ENCODE measurements around the gene COG7.
"Not testable (repeated sequence)": the region's sequence is repeated elsewhere in the genome, so short reads cannot be mapped to it uniquely, and the experiment has no call there.

Gene COG7

DNA sequence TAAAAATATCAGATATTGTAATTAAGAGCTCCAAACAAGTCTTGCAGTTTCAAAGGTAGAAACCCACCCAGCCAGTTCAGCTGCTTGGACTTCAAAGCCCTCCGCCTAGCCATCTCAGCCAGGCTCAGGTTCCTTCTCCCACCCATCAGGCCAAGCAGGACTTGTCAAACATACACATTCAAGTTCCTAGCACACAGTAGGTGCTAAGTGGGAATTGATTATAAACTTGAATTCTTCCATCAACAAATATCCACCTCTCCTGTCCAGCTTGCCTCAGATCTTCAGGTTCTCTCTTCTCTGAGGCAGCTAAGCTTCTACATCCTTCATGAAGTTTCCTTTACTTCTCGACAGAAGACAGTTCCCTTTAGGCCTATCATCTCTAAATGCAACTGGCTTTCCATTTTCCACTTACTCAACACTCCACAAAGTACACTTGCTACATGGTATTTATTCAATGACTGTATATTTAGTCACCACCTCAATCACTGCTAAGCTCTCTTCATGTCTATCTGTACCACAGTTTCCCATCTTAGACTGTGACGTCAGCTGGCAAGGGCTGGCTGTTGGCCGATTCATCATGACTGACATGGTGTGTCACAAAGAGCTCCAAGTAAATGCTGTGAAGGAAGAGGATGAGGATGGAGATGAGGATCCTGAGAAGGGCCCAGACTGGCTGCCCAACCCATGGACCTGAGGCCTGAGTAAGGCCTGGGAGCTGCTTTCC, 13.3 kb upstream of the COG7 start:
- no peak for DNase-seq

- no peak for DNase-seq
Measured at GRCh38 chr16:23465179-23465578, 12.2 kb upstream of the COG7 start.

GRCh38 chr16:23464196-23464595, 11.2 kb upstream of the COG7 start:
- no peak for DNase-seq

GRCh38 chr16:23462994-23463393, 10.0 kb upstream of the COG7 start:
- DNase-seq, result not testable (repeated sequence)

DNA sequence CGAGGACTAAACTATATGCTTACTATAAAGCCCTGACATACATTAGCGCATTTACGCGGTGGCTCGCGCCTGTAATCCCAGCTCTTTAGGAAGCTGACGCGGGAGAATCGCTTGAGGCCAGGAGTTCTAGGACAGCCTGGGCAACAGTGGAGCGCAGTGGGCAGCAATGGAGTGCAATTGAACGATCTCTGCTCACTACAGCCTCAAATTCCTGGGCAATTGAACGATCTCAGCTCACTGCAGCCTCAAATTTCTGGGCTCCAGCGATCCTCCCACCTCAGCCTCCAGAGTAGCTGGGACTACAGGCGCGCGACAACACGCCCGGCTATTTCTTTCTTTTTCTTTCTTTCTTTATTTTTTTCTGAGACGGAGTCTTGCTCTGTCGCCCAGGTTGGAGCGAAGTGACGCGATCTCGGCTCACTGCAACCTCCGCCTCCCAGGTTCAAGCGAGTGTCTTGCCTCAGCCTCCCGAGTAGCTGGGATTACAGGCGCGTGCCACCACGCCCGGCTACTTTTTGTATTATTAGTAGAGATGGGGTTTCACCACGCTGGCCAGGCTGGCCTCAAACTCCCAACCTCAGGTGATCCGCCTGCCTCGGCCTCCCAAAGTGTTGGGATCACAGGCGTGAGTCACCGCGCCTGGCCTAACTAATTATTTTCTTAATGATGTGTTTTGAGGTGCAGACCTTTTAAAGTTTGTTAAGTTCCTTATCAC, 506 bp upstream of the COG7 start:
- DNase-seq, result no peak

DNA sequence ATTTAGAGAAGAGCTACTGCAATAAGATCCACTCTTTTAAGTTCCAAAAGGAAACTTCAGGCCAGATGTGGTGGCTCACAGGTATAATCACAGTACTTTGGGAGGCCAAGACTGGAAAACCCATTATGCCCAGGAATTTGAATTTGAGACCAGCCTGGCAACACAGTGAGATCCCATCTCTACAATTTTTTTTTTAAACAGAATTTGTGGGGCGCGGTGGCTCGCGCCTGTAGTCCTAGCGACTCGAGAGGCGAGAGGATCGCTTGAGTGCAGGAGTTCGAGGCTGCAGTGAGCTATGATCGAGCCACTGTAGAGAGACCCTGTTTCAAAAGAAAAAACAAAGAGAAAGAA, 793 bp downstream of the COG7 start:
- no peak for DNase-seq

GRCh38 chr16:23448392-23448791, 4.6 kb downstream of the COG7 start:
- no peak for DNase-seq

DNA sequence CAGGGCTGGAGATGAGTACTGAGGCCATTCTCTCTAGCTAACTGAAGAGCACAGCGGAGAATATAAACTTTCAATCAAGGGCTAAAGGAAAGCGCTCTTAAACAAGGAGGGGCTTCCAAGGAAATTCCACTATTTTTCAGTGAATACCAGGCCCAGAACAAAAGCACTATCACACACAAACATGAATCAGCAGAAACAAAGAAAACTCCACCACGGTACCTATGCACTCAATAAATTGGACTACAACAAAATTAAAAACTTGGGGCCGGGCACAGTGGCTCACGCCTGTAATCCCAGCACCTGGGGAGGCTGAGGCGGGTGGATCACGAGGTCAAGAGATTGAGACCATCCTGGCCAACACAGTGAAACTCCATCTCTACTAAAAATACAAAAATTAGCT, 15.4 kb downstream of the COG7 start:
- DNase-seq, result not testable (repeated sequence)

GRCh38 chr16:23436951-23437350, 16.0 kb downstream of the COG7 start:
- no peak for DNase-seq

- peak; percentile 10 for DNase-seq
Measured at GRCh38 chr16:23435500-23435899, 17.5 kb downstream of the COG7 start.

GRCh38 chr16:23434380-23434779, 18.6 kb downstream of the COG7 start:
- no peak for DNase-seq

DNA sequence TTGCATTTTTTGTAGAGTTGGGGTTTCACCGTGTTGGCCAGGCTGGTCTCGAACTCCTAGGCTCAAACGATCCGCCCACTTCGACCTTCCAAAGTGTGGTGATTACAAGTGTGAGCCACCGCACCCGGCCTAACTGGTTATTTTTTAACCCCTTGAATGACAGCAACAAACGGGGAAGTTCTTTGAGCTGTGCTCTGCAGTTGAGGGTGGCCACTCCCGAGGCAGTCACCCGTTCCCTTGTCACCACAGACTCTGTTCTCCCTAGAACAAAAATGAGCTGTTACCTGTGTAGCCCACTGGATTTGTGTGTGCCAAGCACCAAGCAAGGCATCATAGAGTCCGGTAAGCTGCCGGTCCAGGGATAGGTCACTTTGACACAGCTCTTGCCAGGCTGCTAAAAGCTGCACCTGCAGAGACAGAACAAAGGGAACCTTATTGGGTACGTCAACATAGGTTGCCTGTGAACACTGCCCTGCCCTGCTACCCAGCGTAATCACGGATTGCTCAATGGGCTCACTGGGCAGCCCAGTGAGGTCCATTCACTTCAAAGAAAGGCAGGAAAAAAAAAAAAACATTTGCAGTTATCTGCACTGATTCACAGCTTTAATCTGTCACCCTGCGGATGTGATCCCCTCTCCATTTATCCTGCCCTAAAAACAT, 19.6 kb downstream of the COG7 start:
- no peak for DNase-seq

DNA sequence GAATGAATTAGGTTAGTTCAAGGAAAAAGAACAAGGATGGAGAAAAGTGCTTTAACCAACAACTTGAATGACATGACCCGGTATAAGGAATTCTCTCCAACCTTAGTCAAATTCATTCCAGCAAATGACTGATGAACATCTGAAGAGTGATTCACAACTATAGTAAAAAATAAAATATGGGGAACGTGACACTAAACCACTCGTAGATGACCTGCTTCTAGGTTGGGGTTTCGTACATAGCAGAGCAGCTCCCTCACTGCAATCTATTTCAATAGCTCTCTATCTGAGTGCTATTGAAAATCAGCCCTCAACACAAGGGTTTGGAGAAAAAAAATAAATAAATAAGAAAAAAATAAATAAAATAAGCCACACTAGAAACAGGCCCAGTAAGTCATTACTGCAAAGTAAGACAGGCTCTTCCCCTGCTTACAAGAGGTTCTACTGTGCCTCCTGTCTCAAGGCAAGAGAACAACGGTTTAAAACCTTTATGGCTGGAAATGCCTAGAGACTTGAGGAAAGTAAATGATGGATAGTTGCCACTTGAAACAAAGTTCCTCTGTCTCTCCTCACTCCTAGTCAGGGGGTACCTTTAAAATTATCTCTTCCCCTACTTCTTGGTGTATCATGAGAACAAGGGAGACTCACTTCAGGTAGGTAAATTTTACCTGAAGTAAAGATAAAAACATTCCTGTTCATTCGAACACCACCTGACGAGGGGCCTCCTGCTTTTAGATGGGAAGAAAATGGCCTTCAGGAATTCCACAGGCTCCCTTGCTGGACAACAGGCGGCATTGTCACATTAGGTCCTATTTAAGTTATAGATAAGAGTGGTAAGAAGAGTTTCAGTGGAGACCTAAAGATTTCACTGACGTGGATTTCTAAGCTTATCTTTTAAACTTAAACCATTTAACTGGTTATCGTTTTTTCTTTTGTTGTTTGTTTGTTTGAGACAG, 20.5 kb downstream of the COG7 start:
- no peak for DNase-seq

DNA sequence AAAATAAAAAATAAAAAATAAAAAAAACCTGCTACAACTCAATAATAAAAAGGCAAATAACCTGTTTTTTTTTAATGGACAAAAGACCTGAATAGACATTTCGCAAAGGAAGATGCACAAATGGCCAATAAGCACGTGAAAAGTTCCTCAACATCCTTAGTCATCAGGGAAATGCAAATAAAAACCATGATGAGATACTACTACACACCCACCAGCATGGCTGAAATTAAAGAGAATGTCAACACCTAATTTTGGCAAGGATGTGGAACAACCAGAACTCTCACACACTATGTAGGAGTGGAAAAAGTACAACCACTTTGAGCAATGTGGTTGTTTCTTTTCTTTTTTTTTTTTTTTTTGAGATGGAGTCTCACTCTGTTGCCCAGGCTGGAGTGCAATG, 24.6 kb downstream of the COG7 start:
- DNase-seq, result no peak

- no peak for DNase-seq
Measured at GRCh38 chr16:23424292-23424958, 28.6 kb downstream of the COG7 start.

DNA sequence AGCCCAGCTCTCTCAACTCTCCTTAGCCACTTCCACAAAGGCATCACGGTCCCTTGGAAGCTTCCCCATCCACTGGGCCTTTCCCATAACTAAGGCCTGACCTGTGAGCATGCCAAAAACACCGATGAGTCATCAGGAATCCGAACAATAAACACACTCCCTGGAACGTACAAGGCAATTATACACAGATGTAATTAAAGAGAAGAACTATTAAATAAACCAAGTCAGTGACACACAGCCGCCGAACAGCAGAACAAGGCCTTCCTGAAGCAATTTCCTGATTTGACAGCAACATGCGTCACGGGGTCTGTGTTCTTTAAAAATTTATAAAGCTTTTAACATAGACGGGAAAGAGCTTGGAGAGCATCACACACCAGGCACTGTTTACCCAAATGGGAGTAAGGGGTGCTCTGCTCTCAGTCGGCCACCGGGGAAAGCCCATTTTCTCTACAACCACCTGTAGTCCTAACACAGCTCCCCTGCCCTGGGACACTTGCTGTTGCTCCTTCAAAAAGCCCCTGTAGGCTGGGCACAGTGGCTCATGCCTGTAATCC, 29.4 kb downstream of the COG7 start:
- no peak for DNase-seq

GRCh38 chr16:23420011-23420410, 33.0 kb downstream of the COG7 start:
- DNase-seq, result no peak

DNA sequence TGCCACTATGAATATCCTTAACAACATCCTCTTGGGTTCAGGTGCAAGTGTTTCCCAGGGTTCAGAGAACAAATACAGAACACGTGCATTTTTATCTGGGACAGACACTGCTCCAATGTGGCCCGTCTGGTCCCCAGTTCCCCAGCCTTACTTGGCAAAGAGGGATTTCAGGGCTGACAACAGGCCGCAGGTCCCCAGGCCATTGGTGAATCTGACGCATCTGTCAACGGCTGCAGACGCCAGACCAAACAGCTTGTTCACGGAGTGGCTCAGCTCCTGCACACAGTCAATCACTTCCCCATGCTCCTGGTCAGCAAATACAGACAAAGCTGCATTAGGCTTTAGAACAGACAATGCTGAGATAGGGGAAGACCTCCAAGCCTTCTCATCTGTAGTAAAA, 36.2 kb downstream of the COG7 start:
- no peak for DNase-seq

- DNase-seq, result no peak
Measured at GRCh38 chr16:23414731-23415130, 38.3 kb downstream of the COG7 start.

- DNase-seq, result no peak
Measured at GRCh38 chr16:23410176-23410575, 42.8 kb downstream of the COG7 start.

- no peak for DNase-seq
Measured at GRCh38 chr16:23409522-23409921, 43.5 kb downstream of the COG7 start.

DNA sequence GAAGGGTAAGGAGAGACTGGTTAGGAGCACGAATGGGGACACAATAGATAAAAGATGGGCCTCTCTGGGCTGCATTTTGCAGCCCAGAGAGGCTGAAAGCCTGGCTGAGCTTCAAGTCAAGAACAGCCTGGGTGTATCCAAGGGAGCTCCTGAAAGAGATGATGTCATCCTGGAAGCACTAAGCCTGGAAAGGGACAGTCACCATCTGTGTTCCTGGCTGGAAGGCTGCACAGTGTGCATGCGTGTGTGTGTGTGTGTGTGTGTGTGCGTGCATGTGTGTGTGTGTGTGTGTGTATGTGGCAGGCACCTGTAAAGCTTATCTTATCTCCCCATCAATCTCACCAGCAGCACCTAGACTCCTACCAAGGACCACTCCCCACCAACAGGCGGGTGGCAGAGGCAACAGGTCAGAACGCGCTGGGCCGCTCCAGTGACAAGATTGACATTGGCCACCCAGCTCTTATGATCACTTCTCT, 44.1 kb downstream of the COG7 start:
- DNase-seq, result no peak
